Nephron (organoid): ENCODE results near the gene RALGAPA2.

ENCODE experiments used
- H3K27ac Mint-ChIP-seq, 3 experiments: 2 replicates each; pipeline ENCODE4 v1.8.0; 2020; ENCODE audit warnings: mixed read lengths in 3 of 3, mild to moderate bottlenecking in 2 of 3, moderate library complexity in 1 of 3
- H3K27me3 Mint-ChIP-seq: 2 replicates; pipeline ENCODE4 v1.8.0; 2021; ENCODE audit warnings: low read depth, mild to moderate bottlenecking, moderate library complexity, mixed read lengths
- H3K36me3 Mint-ChIP-seq: 2 replicates; pipeline ENCODE4 v1.8.0; 2020; ENCODE audit warnings: low read depth, mixed read lengths
- H3K4me1 Mint-ChIP-seq: 2 replicates; pipeline ENCODE4 v1.8.0; 2020; ENCODE audit warnings: mixed read lengths
- H3K4me3 Mint-ChIP-seq, 3 experiments: 2 replicates each; pipeline ENCODE4 v1.8.0; 2020; ENCODE audit warnings: mild to moderate bottlenecking in 3 of 3, mixed read lengths in 3 of 3, moderate library complexity in 2 of 3
- H3K9me3 Mint-ChIP-seq: 2 replicates; pipeline ENCODE4 v1.8.0; 2020; ENCODE audit warnings: mixed read lengths
- TF ChIP-seq, protein P1 (sequence below), 3 experiments: fragments of 200-600 bp; sonication (generic); IDR thresholded peaks; one replicate each; pipeline ENCODE4 v1.5.0; 2021; ENCODE audit warnings: antibody characterized with exemption in 3 of 3; ENCODE audit not compliant: unreplicated experiment in 3 of 3

Gene RALGAPA2

DNA sequence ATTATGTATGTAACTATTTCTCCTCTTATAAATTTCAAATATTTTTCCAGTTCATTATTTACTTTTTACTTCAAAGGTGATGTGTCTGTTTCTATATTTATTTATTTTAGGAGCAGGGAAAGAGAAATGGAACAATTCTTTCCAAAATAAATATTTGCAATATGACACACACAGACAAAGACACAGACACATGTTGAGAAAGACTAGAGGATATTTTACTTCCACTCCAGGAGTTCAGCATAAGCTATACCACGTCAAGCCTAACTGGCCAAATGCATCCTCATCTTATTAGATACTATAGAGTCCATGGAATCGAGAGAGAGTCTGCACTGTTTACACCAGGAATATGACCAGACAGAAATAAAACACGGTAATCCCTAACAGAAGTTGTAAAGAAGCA is 13.3 kb downstream of the RALGAPA2 start:
- H3K4me1 Mint-ChIP-seq: no peaks in the 10 kb centered on the region
- TF ChIP-seq, protein P1, sequence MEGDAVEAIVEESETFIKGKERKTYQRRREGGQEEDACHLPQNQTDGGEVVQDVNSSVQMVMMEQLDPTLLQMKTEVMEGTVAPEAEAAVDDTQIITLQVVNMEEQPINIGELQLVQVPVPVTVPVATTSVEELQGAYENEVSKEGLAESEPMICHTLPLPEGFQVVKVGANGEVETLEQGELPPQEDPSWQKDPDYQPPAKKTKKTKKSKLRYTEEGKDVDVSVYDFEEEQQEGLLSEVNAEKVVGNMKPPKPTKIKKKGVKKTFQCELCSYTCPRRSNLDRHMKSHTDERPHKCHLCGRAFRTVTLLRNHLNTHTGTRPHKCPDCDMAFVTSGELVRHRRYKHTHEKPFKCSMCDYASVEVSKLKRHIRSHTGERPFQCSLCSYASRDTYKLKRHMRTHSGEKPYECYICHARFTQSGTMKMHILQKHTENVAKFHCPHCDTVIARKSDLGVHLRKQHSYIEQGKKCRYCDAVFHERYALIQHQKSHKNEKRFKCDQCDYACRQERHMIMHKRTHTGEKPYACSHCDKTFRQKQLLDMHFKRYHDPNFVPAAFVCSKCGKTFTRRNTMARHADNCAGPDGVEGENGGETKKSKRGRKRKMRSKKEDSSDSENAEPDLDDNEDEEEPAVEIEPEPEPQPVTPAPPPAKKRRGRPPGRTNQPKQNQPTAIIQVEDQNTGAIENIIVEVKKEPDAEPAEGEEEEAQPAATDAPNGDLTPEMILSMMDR (IDR thresholded peaks at IDR 0.05; ENCODE audit: unreplicated experiment in 3 of 3): no peak
- H3K27me3 Mint-ChIP-seq: no peaks in the 10 kb centered on the region
- H3K9me3 Mint-ChIP-seq: no peaks in the 10 kb centered on the region
- H3K27ac Mint-ChIP-seq: no peak overlapping the region
- no peak overlapping the region for H3K4me3 Mint-ChIP-seq
- H3K36me3 Mint-ChIP-seq: no peaks in the 10 kb centered on the region

DNA sequence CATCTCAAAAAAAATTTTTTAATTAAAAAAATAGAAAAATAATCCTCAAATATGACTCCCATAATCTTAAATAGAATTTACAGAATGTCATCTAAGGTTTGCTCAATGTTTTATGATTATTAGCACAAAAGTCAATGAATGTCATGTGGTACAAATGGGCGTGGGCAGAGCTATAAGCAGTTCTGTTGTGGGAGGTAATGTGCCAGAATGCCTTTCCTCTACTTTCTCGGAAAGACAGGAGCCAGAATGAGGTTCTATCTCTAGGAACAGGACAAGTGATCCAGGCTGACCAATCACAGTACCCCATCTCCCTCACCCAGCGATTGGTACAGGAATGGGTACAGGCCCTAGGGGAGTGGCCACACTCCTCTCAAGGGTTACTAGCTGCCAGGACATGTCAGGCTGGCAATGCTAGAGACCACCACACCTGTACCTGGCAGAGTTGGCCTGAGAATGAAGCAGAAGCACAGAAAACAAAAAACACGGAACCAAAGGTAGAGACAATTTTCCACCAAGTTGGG is 15.1 kb downstream of the RALGAPA2 start:
- Mint-ChIP-seq H3K4me1 (no peaks in the 10 kb centered on the region), H3K27me3 (no peaks in the 10 kb centered on the region), H3K27ac (no peak overlapping the region), H3K9me3 (no peaks in the 10 kb centered on the region), H3K36me3 (no peaks in the 10 kb centered on the region), H3K4me3 (no peak overlapping the region)
- TF ChIP-seq, protein P1 (IDR thresholded peaks at IDR 0.05; ENCODE audit: unreplicated experiment in 3 of 3): no peak

DNA sequence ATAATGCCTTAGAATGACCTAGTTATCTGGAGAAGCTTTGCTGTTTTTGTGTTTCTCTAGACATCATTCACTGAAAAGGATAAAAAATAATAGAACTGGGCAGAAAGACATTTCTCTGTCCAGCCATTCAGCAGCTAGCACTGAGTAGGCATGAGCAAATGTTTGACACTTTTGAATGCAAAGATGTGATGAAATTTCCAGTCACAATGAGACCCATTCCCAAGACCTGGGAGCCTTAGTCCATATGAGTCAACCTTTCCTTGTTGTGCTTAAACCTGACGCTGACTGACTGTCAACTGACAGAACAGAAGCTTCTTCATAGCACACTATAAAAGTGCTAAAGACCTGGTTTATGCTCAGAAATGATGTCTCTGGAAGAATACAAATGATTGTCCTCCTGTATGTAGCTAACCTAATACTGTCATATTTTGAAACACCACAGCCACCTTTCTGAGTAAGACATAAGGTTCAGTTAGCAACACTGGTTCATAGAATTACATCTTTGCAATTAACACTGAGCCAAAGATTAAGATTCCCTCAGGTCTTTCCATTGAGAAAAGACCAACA is 17.1 kb downstream of the RALGAPA2 start:
- Mint-ChIP-seq H3K4me3 (no peak overlapping the region), H3K27me3 (no peaks in the 10 kb centered on the region), H3K9me3 (no peaks in the 10 kb centered on the region), H3K36me3 (no peaks in the 10 kb centered on the region), H3K27ac (no peak overlapping the region), H3K4me1 (no peaks in the 10 kb centered on the region)
- TF ChIP-seq, protein P1 (IDR thresholded peaks at IDR 0.05; ENCODE audit: unreplicated experiment in 3 of 3): no peak

DNA sequence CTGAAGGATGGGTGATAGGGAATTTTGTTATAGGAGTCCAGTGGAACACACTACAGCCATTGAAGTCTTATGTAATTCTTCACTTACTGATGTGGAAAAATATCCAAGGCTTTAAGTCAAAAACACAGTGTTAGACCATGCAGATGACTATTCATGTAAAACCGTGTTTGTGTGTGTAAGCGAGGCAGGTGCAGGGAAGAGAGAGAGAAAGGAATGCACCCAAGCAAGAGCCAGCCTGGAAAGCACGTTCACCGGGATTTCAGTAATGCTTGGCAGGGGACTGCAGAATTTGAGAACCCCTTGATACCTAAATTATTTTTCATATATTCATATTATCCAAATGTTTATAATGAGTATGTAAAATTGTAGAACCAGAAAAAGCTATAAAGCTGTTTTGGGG is 17.9 kb downstream of the RALGAPA2 start:
- Mint-ChIP-seq H3K4me3 (no peak overlapping the region), H3K9me3 (no peaks in the 10 kb centered on the region), H3K27ac (no peak overlapping the region), H3K36me3 (no peaks in the 10 kb centered on the region), H3K4me1 (no peaks in the 10 kb centered on the region), H3K27me3 (no peaks in the 10 kb centered on the region)
- TF ChIP-seq, protein P1 (IDR thresholded peaks at IDR 0.05; ENCODE audit: unreplicated experiment in 3 of 3): no peak

DNA sequence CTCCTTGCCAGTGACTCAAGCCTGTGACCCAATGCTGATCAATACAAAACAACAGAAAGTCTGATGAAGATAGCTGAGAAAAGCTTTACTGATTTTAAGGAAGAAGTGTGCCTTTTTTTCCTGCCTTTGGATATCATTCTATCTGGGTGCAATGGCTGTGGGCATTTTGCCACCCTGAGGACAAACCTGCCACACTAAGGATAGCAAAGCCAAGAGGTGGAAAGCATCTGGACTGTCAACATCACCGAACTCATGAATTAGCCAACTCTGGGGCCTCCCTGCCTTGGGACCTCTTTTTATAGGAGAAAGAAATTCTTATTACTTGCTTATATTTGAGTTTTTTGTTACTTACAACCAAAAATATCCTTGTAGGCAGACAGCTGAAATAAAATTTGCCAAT is 19.9 kb downstream of the RALGAPA2 start:
- TF ChIP-seq, protein P1 (IDR thresholded peaks at IDR 0.05; ENCODE audit: unreplicated experiment in 3 of 3): no peak
- Mint-ChIP-seq H3K27me3 (no peaks in the 10 kb centered on the region), H3K36me3 (no peaks in the 10 kb centered on the region), H3K27ac (no peak overlapping the region), H3K9me3 (no peaks in the 10 kb centered on the region), H3K4me1 (peaks cover 3% of the 10 kb centered on the region), H3K4me3 (no peak overlapping the region)
